ENCODE data around the gene MTG1.
"Not testable (repeated sequence)": the region's sequence is repeated elsewhere in the genome, so short reads cannot be mapped to it uniquely, and the experiment has no call there.

MTG1 gene

DNA sequence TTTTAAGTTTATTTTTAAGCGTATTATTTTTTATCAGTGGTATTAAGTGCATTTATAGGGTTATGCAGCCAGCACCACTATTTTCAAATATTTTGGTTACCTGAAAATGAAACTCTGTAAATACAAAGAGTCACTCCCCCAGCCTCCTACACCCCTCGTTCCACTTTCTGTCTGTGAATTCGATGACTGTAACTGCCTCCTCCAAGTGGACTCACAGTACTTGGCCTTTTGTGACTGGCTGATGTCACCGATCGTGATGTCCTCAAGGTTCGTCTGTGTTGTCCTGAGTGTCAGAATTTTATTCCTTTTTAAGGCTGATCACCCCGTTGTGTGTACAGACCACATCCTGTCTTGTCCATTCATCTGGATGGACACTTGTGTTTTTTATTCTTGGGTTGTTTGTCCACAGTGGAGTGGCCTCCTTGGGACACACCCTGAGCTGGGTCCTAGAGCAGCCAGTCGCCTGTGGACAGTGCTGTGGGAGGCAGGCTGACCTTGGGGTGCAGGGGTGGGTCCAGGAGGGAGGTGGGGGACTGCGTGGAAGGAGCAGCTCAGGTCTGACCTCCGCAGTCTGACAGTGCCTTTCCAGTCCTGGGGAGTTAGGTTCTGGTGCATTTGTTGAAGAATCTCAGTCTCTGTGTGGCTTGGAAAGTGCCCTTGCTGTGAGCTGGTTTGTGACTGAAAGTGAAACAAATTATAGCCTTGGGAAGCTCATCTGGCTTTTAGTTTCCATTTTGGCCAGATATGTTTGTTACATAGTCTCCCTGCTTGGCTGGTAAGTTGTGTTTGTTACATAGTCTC is 6.9 kb downstream of the MTG1 start:
- DNase-seq (ENCODE audit: low read depth) = no peak

DNA sequence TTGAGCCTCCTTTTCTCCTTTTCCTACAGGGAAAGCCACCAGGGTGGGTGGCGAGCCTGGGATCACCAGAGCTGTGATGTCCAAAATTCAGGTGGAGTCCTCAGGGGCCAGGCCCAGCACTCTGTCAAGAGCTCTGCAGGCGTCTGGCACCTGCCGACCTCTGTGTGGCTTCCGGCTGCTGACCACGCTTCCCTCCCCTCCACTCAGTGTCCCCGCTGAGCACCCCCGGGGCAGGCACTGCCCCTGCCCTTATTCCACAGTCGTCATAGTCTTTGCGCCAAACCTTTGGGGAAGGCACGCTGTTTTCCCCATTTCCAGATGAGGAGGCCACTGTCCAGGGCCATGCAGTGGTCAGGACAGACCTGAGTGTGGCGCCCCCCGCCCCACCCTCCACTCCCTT is 7.5 kb downstream of the MTG1 start:
- no peak for DNase-seq (ENCODE audit: low read depth)

DNA sequence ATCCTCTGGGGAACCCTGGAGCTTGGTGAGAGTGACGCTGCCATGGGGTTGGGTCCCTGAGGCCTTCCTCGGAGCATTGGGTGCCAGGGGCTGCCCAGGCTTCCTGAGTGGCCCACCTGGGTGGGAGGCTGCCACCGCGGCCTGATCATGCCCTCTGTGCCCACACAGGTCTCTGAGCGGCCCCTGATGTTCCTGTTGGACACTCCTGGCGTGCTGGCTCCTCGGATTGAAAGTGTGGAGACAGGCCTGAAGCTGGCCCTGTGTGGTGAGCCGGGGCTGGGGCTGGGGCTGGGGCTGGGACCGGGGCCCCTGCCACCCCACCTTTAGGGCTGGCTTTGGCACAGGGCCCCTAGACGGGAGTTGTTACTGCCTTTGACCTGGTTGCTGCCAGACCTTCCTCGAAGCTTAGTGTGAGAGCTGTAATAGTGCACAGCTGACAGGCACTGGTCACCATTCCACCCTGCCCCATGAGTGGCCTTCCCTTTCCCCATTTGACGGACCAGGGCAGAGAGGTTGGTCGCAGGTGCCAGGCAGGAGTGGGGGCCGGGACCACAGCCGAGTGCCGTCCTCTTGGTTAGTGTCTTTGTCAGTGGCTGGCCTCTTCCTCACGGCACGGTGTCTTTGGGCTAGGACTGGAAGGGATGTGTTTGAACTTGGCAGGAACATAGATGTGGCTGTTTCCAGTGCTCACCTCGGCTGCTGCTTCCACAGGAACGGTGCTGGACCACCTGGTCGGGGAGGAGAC is 8.2 kb downstream of the MTG1 start:
- DNase-seq (ENCODE audit: low read depth) = no peak

DNA sequence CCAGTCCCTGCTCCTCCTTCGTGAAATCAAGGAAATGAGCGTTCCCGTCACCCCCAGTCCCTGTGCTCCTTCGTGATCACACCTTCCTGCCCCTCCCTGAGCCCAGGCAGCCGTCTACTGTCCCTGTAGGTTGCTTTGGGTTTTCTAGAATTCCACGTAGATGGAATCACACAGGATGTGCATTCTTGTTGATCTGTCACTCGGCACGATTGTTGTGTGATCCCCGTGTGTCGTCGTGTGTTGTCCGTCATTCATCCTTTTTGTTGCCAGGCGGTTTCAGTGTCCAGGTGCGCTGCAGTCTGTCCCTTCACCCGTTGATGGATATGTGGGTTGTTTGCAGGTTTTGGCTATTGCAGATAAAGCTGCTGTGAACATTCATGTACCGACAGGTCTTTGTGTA is 9.4 kb downstream of the MTG1 start:
- DNase-seq (ENCODE audit: low read depth) = no peak

DNA sequence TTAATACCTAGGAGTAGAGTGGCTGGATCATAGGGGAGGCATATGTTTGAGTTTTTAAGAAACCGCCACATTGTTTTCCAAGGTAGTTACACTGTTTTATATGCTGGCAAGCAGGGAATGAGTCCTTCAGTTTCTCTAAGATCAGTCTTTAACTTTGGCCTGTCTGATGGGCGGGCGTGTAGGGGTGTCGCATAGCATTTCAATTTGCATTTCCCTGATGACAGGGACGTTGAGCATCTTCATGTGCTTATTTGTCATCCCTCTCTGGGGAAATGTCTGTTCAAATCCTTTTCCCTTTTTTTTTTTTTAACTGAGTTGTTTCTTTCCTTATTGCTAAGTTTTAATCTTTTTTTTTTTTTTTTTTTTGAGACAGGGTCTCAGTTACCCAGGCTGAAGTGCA is 9.8 kb downstream of the MTG1 start:
- no peak for DNase-seq (ENCODE audit: low read depth)

DNA sequence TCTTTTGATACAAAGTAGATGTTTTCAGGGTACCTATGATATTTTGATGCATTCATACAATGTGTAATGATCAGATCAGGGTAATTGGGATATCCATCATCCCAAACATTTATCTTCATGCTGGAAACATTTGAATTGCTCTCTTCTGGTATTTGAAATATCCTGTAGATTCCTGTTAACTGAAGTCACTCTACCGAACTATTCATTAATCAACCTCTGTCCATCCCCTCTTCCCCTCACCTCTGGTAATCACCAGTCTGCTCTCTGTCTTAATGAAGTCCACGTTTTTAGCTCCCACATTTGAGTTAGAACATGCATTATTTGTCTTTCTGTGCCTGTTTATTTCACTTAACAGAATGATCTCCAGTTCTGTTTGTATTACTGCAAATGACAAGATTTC is 11.3 kb downstream of the MTG1 start:
- DNase-seq (ENCODE audit: low read depth) = no peak

DNA sequence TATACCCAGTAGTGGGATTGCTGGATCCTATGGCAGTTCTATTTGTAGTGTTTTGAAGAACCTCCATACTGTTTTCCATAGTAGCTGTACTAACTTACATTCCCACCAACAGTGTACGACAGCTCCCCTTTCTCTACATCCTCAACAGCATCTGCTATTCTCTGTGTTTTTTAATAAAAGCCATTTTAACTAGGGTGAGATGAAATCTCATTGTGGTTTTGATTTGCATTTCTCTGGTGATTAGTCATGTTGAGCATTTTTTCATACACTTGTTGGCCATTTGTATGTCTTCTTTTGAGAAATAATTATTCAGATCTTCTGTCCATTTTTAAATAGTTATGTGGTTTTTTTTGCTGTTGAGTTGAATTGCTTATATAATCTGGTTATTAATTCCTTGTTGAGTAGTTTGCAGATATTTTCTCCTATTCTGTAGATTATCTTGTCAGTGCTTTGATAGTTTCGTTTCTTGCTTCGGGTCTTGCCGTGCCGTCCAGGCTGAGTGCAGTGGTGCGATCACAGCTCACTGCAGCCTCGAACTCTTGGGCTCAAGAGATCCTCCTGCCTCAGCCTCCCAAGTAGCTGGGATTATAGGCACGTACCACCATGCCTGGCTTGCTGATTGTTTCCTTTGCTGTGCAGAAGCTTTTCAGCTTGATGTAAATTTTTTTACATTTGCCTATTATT is 12.0 kb downstream of the MTG1 start:
- no peak for DNase-seq (ENCODE audit: low read depth)

DNA sequence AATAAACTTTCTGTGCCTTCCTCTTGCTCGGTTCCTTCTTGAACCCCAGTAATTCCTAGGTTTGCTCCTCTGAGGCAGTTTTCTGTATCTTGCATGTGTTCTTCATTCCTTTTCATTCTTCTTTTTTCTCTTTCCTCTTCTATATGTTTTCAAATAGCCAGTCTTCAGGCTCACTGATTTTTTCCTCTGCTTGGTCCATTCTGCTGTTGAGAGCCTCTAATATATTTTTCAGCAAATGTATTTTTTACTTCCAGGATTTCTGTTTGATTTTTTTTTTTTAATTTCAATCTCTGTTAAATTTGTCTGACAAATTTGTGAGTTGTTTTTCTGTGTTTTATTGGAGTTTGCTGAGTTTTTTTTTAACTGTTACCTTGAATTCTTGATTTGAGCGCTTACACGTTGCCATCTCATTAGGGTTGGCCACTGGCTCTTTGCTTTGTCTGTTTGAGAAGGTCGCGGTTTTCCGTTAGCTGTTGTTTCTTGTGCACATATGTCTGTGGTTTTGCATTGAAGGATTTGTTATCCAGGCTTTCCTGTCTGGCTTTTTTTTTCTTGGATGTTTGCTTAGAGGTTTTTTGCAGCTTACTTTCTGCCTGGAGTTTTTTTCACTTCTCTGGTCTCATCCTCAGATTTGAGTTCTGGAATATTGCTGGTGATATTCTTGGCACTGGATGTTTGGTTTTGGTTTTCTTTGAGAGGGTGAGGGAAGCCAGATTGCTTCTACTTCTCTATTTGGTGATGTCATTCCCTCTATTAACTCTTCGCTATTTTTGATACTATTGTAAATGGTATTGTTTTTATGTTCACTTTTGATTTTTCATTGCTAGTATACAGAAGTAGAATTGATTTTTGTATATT is 17.8 kb downstream of the MTG1 start:
- no peak for DNase-seq (ENCODE audit: low read depth)

DNA sequence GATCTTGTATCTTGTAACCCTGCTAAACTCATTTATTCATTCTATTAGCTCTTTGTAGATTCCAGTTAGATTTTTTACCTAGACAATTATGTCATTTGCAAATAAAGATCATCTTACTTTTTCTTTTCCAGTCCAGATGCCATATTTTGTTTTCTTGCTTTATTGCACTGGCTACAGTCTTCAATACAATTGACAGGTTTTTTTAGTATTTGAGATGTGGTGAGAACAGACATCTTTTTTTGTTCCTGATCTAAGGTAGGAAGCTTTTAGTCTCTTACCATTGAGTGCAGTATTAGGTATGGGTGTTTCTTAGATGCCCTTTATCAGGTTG is 18.4 kb downstream of the MTG1 start:
- no peak for DNase-seq (ENCODE audit: low read depth)

DNA sequence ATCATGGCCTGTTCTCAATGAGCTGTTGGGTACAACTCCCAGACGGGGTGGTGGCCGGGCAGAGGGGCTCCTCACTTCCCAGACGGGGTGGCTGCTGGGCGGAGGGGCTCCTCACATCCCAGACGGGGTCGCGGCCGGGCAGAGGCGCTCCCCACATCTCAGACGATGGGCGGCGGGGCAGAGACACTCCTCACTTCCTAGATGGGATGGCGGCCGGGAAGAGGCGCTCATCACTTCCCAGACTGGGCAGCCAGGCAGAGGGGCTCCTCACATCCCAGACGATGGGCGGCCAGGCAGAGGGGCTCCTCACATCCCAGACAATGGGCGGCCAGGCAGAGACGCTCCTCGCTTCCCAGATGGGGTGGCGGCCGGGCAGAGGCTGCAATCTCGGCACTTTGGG is 20.4 kb downstream of the MTG1 start:
- DNase-seq (ENCODE audit: low read depth) = not testable (repeated sequence)

DNA sequence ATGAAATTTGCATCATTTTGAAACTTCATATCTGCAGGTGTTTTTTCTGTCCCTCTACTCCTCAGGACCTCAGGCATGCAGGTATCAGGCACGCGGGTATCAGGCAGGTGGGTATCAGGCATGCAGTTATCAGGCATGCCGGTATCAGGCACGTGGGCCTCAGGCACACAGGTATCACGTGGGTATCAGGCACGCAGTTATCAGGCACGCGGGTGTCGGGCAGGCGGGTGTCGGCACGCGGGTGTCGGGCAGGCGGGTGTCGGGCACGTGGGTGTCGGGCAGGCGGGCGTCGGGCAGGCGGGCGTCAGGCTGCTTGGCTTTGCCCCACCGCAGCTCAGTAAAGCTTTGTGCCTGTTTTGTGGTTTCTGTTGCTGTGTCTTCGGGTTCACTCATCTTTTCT is 21.8 kb downstream of the MTG1 start:
- DNase-seq (ENCODE audit: low read depth) = no peak

DNA sequence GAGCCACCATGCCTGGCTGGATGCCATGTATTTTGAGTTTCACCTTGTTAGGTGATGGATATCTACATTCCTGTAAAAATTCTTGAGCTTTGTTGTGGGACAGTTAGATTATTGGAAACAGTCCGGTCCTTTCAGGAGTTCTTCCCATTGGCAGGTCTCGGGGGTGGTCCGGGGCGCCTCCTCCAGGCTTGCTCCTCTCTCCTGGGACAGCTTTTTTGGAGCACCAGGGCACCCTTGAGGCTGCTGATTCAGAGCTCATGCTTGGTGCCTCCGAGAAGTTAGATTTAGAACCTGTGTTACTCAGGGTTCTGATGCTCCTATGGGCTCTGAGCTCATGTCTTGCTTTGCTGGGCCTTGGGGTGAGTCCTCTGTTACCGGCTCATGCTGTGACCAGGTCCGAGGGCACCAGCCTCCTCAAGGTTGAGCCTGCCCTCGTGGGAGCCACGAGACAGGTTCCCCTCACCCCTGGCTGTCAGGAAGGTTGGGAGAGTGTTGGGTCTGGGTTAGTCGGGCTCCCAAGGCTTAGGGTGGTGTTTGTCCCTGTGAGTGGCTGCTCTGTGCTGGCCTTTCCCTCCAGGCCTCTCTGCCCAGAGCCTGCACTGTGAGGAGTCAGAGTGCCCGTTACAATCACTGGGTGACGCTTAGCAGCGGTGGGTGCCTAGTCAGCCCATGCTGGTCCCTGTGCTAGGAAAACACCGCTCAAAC is 24.5 kb downstream of the MTG1 start:
- DNase-seq (ENCODE audit: low read depth) = no peak

DNA sequence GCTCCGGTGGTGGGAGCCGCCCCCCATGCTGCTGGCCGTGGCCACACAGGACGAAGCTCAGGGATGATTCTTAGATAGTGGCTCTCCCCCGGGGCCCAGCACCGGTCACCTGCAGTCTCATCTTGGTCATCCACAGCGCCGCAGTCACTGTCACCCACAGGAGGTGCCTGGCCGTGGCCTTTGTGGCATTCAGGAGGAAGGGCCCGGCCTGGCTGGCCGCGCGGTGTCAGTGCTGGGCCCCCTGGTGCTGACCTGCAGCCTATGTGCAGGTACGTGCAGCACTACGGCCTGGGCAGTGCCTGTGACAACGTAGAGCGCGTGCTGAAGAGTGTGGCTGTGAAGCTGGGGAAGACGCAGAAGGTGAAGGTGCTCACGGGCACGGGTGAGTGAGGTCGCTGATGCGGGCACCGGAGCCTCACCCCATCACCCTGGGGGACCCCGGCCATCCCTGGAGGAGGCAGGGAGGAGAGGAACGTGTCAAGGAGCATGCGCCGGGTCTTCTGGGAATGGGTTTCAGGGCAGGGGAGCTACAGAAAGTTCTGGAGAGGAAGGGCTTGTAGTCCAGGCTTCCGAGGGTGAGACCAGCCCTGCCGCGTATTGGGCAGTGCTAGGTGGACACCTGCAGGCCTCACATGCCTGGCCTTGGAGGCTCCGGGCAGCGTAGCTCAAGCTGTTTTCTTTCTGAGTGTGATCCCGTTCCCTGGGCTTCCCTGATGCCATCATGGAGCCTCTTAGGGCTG is 25.4 kb downstream of the MTG1 start:
- no peak for DNase-seq (ENCODE audit: low read depth)

DNA sequence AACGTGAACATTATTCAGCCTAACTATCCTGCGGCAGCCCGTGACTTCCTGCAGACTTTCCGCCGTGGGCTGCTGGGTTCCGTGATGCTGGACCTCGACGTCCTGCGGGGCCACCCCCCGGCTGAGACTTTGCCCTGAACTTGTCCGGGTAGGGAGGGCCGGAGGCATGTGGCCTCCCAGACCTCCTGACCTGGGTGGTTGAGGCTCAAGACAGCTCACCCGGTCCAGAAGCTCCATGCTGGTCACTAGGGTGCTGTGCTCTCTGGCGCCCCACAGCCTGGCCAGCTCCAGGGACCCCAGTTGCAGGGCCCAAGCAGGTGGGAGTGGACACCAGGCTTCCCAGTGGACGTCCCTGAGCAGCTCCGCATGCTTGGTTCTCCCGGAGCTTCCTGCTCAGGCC is 26.1 kb downstream of the MTG1 start:
- DNase-seq (ENCODE audit: low read depth) = no peak

DNA sequence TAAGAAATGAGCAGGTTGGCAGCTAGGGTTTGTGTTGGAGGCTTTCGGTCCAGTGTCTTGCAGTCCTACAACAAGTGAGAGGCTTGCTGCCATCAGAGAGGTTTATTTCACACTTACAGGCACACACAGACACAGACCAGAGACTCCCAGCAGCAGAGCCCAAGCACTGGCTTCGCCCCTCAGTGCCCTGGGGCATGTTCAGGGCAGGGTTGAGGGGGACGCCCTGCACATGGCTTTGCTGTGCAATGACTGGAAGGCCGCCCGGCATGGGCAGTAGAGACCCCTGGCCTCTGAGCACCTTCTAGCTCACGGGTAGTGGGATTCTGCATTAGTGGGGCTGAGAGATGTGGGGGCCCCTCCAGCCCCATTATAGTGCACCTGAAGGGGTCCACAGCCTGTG is 26.6 kb downstream of the MTG1 start:
- no peak for DNase-seq (ENCODE audit: low read depth)

DNA sequence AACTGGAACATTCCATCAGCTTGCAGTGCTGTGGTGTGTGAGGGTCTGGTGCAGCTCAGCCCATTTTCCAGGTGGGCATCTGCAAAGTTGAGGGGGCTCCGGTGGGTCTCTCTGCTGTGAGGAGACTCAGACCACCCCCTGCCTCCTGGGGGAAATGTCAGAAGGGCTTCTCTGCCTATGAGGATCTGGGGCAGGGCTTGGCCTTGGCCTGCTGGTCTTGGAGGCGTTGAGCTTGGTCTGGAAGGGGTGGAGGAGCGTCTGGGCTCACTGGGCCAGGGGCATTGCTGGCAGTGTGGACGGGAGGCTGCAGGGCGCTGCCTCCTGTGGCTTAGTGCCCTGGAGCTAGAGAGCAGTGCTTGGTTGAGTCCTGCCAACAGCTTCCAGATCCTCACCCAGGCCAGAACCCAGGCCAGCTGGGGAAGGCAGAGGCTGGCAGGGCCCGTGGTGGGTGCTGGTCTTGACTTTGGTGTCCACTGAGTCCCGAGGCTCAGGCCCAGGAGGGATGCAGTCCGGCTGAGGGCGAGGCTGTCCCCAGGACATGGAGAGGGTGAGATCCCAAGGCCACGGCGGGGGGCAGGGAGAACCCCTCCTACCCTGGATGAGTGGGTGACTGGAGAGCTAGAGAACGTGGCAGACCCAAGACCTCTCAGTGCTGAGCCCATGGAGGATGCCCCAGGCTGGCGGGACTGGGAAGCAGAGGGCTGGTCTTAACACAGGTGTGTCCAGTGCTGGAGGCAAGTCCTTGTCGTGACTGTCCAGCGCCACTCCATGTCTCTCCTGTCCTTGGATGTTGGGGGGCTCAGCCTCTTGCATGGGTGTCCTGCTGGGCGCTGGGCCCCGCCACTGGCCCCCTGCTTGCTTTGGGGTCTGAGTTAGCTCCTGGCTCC is 27.6 kb downstream of the MTG1 start:
- DNase-seq (ENCODE audit: low read depth) = no peak

DNA sequence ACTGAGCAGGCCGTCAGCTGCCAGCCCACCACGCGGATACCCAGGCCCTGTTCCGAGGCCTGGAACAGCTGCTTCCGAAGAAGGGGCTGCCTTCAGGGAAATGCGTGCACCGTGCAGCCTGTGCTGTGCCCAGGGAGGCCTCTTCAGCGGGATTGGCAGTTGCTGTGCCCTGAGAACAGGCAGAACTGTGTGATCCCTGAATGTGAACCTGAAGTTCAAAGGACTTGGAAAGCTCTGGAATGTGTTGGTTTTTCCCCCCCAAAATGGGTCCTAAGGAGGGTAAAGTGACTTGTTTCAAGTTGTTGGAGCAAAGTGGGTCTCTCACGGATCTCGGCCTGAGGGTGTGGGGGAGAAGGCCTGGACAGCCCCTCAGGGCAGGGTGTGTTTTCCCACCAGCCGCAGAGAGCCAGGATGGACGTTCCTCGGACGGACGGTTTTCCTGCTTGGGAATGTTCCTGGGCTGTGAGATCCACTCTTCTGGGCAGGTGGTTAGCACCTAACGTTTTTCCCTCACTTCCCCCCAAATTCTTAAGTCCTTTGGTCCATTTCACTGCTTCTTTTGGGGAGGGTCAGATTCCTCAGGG is 28.4 kb downstream of the MTG1 start:
- DNase-seq (ENCODE audit: low read depth) = no peak

DNA sequence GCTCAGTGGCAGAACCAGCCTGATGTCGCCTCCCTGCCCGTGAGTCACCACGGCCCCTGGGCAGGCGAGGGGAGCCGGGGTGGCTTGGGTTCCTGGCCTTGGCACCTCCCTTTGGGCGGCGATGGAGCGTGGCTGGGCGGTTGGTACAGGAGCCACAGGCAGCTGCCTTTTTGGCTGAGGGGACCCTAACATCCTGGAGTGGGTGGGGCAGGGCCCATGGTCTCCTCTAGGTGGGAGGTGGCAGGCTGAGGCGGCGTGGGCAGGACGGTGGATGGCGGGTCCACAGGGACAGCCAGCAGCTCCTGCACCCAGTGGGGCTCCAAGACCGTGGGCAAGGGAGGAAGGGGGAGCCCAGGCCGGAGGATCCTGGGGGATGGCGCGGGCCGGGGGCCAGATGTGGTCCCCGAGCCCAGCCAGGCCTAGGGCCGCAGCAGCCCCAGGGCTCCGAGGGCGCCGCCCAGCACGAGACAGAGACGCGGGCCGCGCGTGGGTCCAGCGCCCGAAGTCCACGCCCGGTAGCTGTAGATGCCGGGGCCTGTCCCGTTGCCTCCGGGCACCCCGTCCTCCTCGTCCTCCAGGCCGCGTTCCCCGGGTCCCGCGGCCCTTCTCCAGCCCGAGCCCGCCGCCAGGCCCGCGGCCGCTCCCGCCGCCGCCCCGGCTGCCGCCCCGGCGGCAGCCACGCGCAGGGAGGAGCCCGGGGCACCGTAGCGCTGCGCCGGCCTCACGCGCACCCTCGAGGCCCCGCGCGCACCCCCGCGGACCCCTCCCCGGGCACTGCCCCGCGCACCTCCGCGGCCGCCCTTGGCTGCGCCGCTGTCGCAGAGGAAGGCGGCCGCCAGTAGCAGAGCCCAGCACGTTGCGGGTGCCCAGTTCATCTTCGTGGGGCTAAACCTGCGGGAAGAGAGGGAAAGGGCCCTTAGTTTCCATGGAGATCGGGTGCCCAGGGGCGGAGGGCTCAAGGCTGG is 29.1 kb downstream of the MTG1 start:
- no peak for DNase-seq (ENCODE audit: low read depth)
